ENCODE data around the gene GSE1. TPM values are rescaled to one million over a fixed set of nuclear protein-coding genes. Genes with fewer than 3 reads are reported as not detected.

GSE1 gene
- total and polyA plus RNA-seq, 9 of the 15 experiments (the other 6 are each of a cell fraction or from before 2014, with no cell fraction given): 12.2 to 244 (median 57.9) TPM

DNA sequence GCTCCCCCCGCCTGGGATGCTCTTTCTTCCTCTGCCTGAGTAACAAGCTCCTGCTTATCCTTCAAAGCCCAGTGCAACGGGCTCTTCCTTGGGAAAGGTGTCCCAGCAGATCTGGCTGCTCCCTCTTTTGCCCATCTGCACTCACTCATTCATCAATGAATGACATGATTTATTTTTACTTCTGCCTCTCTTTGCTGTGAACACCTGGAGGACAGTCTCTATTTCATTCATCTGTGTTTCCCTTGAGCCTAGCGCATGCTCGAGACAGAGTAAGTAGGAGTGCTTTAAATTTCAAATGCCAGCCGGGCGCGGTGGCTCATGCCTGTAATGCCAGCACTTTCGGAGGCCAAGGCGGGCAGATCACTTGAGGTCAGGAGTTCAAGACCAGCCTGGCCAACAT, 97.6 kb downstream of the GSE1 start:
- H3K9me3 ChIP-seq (replicated peaks; ENCODE audit: control insufficient read depth, insufficient read depth, low read depth, low read length): peaks cover 6% of the 10 kb centered on the region
- no peak overlapping the region for H3K4me2 ChIP-seq (ENCODE audit: insufficient read depth, low read length)
- H3K4me3 ChIP-seq: no peak overlapping the region
- no peak overlapping the region for H2AFZ ChIP-seq (ENCODE audit: low read depth, low read length)
- H3K4me1 ChIP-seq (replicated peaks in 1 of 2; ENCODE audit: control insufficient read depth in 2 of 2, insufficient read depth in 2 of 2, low read length in 2 of 2): peaks cover 0 to 18% of the 10 kb centered on the region in 2 experiments; a peak in 2 of 5 replicates
- POLR2A ChIA-PET: interaction anchor here (0.7 to 1.8 kb wide), 2 partner anchors 15 to 58 kb away, joined by 3 to 4 read pairs; no protein-coding TSS in a partner anchor
- FAIRE-seq: no peak
- H3K27me3 ChIP-seq (ENCODE audit: control insufficient read depth in 2 of 2, insufficient read depth in 2 of 2, low read length in 2 of 2): peaks cover 27 to 62% of the 10 kb centered on the region in 2 experiments
- 0 out of 2 replicates have a peak, but pooled peaks cover 4% of the 10 kb centered on the region for H4K20me1 ChIP-seq (replicated peaks; ENCODE audit: control insufficient read depth, insufficient read depth, low read length)
- BruUV-seq (replicated peaks): no TSS peak
- H3K79me2 ChIP-seq (ENCODE audit: control insufficient read depth, insufficient read depth, low read length): no peaks in the 10 kb centered on the region
- no peak for ATAC-seq
- no peaks in the 10 kb centered on the region for H3K36me3 ChIP-seq (ENCODE audit: control insufficient read depth, insufficient read depth, low read length)
- intact Hi-C loops (cut with micrococcal nuclease): loop anchor here (10.0 kb wide), 1 partner anchor 136 kb away; no protein-coding TSS in a partner anchor
- no peak for TF ChIP-seq NCOA6 (IDR thresholded peaks at IDR 0.05)
- TF ChIP-seq EWSR1 (IDR thresholded peaks at IDR 0.05; ENCODE audit: borderline replicate concordance, low read depth, partially characterized antibody): no peak
- TF ChIP-seq MIER1 (IDR thresholded peaks at IDR 0.05; ENCODE audit: low read depth): no peak
- TF ChIP-seq ZNF311 (CRISPR knock-in tag; IDR thresholded peaks at IDR 0.05): no peak
- TF ChIP-seq, protein P1, sequence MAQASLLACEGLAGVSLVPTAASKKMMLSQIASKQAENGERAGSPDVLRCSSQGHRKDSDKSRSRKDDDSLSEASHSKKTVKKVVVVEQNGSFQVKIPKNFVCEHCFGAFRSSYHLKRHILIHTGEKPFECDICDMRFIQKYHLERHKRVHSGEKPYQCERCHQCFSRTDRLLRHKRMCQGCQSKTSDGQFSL (CRISPR knock-in tag; IDR thresholded peaks at IDR 0.05): no peak
- TF ChIP-seq, protein P1 (tag; IDR thresholded peaks at IDR 0.05): no peak
- TF ChIP-seq, protein P2, sequence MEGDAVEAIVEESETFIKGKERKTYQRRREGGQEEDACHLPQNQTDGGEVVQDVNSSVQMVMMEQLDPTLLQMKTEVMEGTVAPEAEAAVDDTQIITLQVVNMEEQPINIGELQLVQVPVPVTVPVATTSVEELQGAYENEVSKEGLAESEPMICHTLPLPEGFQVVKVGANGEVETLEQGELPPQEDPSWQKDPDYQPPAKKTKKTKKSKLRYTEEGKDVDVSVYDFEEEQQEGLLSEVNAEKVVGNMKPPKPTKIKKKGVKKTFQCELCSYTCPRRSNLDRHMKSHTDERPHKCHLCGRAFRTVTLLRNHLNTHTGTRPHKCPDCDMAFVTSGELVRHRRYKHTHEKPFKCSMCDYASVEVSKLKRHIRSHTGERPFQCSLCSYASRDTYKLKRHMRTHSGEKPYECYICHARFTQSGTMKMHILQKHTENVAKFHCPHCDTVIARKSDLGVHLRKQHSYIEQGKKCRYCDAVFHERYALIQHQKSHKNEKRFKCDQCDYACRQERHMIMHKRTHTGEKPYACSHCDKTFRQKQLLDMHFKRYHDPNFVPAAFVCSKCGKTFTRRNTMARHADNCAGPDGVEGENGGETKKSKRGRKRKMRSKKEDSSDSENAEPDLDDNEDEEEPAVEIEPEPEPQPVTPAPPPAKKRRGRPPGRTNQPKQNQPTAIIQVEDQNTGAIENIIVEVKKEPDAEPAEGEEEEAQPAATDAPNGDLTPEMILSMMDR (IDR thresholded peaks at IDR 0.05 in 2 of 3, conservative IDR thresholded peaks at IDR 0.05 in 1 of 3; ENCODE audit: insufficient read depth in 2 of 3, low read depth in 1 of 3, low read length in 3 of 3): no peak
- TF ChIP-seq FOXK1 (CRISPR knock-in tag; IDR thresholded peaks at IDR 0.05; ENCODE audit: borderline replicate concordance): no peak
- TF ChIP-seq, protein P3, sequence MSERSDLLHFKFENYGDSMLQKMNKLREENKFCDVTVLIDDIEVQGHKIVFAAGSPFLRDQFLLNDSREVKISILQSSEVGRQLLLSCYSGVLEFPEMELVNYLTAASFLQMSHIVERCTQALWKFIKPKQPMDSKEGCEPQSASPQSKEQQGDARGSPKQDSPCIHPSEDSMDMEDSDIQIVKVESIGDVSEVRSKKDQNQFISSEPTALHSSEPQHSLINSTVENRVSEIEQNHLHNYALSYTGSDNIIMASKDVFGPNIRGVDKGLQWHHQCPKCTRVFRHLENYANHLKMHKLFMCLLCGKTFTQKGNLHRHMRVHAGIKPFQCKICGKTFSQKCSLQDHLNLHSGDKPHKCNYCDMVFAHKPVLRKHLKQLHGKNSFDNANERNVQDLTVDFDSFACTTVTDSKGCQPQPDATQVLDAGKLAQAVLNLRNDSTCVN (CRISPR knock-in tag; IDR thresholded peaks at IDR 0.05): no peak
- TF ChIP-seq NR0B1 (IDR thresholded peaks at IDR 0.05; ENCODE audit: partially characterized antibody): no peak
- WGBS (ENCODE audit: insufficient coverage, low coverage, missing lambda C conversion rate): 12% methylated on average over 9 of the region's 9 CpGs
- in situ Hi-C loops (cut with MboI): loop anchor here (10.0 kb wide), 1 partner anchor 286 kb away; no protein-coding TSS in a partner anchor
- no peak for DNase-seq (ENCODE audit: extremely low read depth in 1 of 4, low spot score in 3 of 4)
- CTCF ChIA-PET (ENCODE audit: low intra/inter-chr PET ratio): no interaction called here
- no peak overlapping the region for H3K27ac ChIP-seq (ENCODE audit: extremely low read depth, low read depth, low read length)
- no peak overlapping the region for H3K9ac ChIP-seq (ENCODE audit: insufficient read depth in 1 of 2, low read depth in 2 of 2, low read length in 2 of 2)
- H3K9me1 ChIP-seq (ENCODE audit: control insufficient read depth, insufficient read depth, low read length): no peaks in the 10 kb centered on the region
